Measurements from ENCODE around the gene SNCG.

- no peak for TF ChIP-seq CTCF (IDR thresholded peaks at IDR 0.05)
- no peak for TF ChIP-seq EZH2 (IDR thresholded peaks at IDR 0.05; ENCODE audit: borderline replicate concordance, insufficient read depth, low read depth, low read length, poor library complexity, severe bottlenecking)
These were observed 8.1 kb upstream of the SNCG start for GRCh38 chr10:86950349-86950748.

Measured in B cell (primary cell).